Measurements from ENCODE around the gene PHF20.

- TF ChIP-seq CTCF (IDR thresholded peaks at IDR 0.05) (no peak), POLR2A (IDR thresholded peaks at IDR 0.05) (no peak)
Measured at GRCh38 chr20:35823937-35824336, 52.1 kb downstream of the PHF20 start.

All from breast epithelium (tissue), 3 donors.